ENCODE measurements around the gene SBK2.

SBK2 gene

GRCh38 chr19:55491546-55492360 is 45.2 kb downstream of the SBK2 start:
- no peak for TF ChIP-seq RAD21 (IDR thresholded peaks at IDR 0.05; ENCODE audit: low read depth)
- TF ChIP-seq TAF1 (IDR thresholded peaks at IDR 0.05; ENCODE audit: low read depth), result no peak
- TF ChIP-seq EGR1 (IDR thresholded peaks at IDR 0.05), result no peak
- no peak for TF ChIP-seq CEBPB (IDR thresholded peaks at IDR 0.05)
- no peak for TF ChIP-seq MAX (IDR thresholded peaks at IDR 0.05)
- no peak for TF ChIP-seq CREB1 (IDR thresholded peaks at IDR 0.05; ENCODE audit: low read depth)
- TF ChIP-seq TCF12 (IDR thresholded peaks at IDR 0.05; ENCODE audit: low read depth), result no peak
- TF ChIP-seq ZBTB7A (IDR thresholded peaks at IDR 0.05; ENCODE audit: low read depth), result no peak
- TF ChIP-seq, protein P1, sequence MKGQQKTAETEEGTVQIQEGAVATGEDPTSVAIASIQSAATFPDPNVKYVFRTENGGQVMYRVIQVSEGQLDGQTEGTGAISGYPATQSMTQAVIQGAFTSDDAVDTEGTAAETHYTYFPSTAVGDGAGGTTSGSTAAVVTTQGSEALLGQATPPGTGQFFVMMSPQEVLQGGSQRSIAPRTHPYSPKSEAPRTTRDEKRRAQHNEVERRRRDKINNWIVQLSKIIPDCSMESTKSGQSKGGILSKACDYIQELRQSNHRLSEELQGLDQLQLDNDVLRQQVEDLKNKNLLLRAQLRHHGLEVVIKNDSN (IDR thresholded peaks at IDR 0.05), result no peak
- no peak for TF ChIP-seq TEAD4 (IDR thresholded peaks at IDR 0.05)
- no peak for TF ChIP-seq FOXM1 (IDR thresholded peaks at IDR 0.05; ENCODE audit: borderline replicate concordance, low read depth)

- TF ChIP-seq EGR1 (IDR thresholded peaks at IDR 0.05) (no peak), YY1 (IDR thresholded peaks at IDR 0.05; ENCODE audit: low read depth) (no peak), FOXM1 (IDR thresholded peaks at IDR 0.05; ENCODE audit: borderline replicate concordance, low read depth) (no peak), EP300 (IDR thresholded peaks at IDR 0.05; ENCODE audit: borderline replicate concordance) (no peak), CREB1 (IDR thresholded peaks at IDR 0.05; ENCODE audit: low read depth) (no peak), CEBPB (IDR thresholded peaks at IDR 0.05) (no peak)
Observed at GRCh38 chr19:55490478-55491432, 46.2 kb downstream of the SBK2 start.

GRCh38 chr19:55489711-55490477 is 47.0 kb downstream of the SBK2 start:
- TF ChIP-seq CEBPB (IDR thresholded peaks at IDR 0.05), result no peak
- no peak for TF ChIP-seq RAD21 (IDR thresholded peaks at IDR 0.05; ENCODE audit: low read depth)
- no peak for TF ChIP-seq REST (IDR thresholded peaks at IDR 0.05; ENCODE audit: low read depth)
- no peak for TF ChIP-seq FOXM1 (IDR thresholded peaks at IDR 0.05; ENCODE audit: borderline replicate concordance, low read depth)

- TF ChIP-seq TAF1 (IDR thresholded peaks at IDR 0.05; ENCODE audit: low read depth), result no peak
- no peak for TF ChIP-seq TEAD4 (IDR thresholded peaks at IDR 0.05)
- TF ChIP-seq FOXM1 (IDR thresholded peaks at IDR 0.05; ENCODE audit: borderline replicate concordance, low read depth), result no peak
- TF ChIP-seq CEBPB (IDR thresholded peaks at IDR 0.05), result no peak
- TF ChIP-seq, protein P1 (IDR thresholded peaks at IDR 0.05), result no peak
- TF ChIP-seq TCF12 (IDR thresholded peaks at IDR 0.05; ENCODE audit: low read depth), result no peak
- no peak for TF ChIP-seq EGR1 (IDR thresholded peaks at IDR 0.05)
- TF ChIP-seq CREB1 (IDR thresholded peaks at IDR 0.05; ENCODE audit: low read depth), result no peak
- no peak for TF ChIP-seq YY1 (IDR thresholded peaks at IDR 0.05; ENCODE audit: low read depth)
- no peak for TF ChIP-seq EP300 (IDR thresholded peaks at IDR 0.05; ENCODE audit: borderline replicate concordance)
- TF ChIP-seq REST (IDR thresholded peaks at IDR 0.05; ENCODE audit: low read depth), result no peak
- TF ChIP-seq NFIC (IDR thresholded peaks at IDR 0.05), result no peak
- no peak for TF ChIP-seq ZBTB7A (IDR thresholded peaks at IDR 0.05; ENCODE audit: low read depth)
- no peak for TF ChIP-seq RAD21 (IDR thresholded peaks at IDR 0.05; ENCODE audit: low read depth)
- no peak for TF ChIP-seq MAX (IDR thresholded peaks at IDR 0.05)
Observed at GRCh38 chr19:55488986-55489710, 47.8 kb downstream of the SBK2 start.

Data from Ishikawa (cell line).